Stimulated activated CD8-positive, alpha-beta memory T cell treated with anti-CD3 and anti-CD28 coated beads, Interleukin-2, amount 100 ng/mL, for 48 hours (primary cell): ENCODE measurements around the gene ZNF343.
"Not testable (repeated sequence)": the region's sequence is repeated elsewhere in the genome, so short reads cannot be mapped to it uniquely, and the experiment has no call there.

Experiments used
- DNase-seq, 2 donors: peaks; one replicate each; pipeline ENCODE4 v3.0.0-alpha.2; 2020; ENCODE audit warnings: low read depth in 2 of 2

Gene ZNF343

DNA sequence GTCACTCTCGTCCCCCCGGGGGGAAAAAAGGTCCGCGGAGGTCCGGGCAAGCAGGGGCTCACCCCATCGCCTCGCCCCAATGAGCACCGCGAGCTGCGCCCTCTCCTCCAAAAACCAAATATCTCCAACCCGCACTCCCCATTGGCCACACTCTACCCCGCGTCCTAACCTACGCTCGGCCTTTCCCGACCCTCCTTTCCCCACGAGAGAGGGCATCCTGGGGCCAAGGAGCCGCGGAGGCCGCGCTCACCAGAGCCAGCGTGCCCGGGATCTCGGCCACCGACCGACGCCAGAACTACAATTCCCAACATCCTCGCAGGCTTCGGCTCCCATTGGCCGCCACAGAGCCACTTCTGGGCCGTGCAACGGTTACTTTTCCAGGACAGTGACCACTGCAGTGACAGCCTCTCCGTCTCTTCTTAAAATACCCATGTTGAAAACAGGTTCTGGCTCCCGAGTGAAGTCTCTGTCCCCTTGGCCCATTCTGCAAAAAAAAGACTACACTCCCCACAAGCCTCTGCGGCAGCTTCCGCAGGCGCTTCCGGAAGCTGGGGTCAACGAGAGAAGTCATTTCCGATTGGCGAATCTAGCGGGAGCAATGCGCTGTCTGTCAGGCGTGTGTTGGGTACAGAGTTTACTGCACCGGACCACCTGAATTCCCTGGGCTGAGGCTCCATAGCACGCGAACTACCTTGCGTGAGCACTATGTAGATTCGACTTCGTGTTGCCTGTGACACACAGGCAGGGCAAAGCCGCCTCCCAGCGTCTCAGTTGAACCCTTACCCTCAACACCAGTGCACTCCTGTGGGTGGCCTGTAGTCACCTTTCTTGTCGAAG is at the start of gene ZNF343:
Gene ZNF343 (minus strand): TSS at position 285 of the 837 bp plus-strand sequence. CDS start 15,020 bp downstream, outside the sequence.
- DNase-seq = peak; percentile 57 to 66

DNA sequence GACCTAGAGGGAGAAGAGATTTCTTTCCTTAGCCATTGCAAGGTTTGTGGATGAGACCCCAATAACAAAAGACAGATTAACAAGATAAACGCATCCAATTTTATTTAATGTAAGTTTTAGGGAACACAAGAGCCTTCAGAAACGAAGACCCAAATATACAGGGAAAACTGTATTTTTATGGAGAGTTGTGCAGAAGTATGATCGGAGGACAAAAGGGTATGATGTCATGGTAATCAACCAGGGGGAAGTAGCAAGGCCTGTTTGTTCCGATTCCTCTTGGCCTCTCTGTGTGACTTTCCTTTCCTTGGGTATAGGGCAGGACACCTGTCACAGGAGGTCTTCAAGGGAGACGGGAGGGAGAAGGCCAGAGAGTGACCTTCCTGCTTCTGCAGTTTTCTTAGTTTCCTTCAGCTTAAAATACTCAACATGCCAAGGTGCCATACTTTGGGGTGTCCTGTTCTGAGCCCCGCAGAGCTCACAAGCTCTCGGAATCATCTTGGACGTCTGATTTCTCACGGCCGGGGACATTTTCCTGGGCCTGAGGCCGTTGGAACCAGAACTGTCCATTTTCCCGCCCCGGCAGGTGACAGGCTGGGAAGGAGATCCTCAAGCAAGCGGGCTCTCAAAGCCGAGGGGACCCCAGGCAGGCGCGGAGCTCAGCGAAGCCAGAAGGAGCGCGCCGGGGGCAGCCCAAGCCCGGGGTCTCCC is 49.3 kb upstream of the ZNF343 start:
- DNase-seq = no peak

DNA sequence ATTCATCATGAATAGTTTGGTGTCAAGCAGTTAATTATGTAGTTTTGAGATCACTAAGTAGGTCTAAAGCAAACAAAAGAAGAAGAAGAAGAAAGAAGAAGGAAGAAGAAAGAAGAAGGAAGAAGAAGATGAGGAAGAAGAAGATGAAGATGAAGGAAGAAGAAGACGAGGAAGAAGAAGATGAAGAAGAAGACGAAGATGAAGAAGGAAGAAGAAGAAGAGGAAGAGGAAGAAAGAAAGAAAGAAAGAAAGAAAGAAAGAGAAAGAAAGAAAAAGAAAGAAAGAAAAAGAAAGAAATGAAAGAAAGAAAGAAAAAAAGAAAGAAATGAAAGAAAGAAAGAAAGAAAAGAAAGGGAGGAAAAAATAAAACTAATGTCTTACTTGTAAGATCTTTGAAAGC is 36.9 kb upstream of the ZNF343 start:
- DNase-seq = no peak

DNA sequence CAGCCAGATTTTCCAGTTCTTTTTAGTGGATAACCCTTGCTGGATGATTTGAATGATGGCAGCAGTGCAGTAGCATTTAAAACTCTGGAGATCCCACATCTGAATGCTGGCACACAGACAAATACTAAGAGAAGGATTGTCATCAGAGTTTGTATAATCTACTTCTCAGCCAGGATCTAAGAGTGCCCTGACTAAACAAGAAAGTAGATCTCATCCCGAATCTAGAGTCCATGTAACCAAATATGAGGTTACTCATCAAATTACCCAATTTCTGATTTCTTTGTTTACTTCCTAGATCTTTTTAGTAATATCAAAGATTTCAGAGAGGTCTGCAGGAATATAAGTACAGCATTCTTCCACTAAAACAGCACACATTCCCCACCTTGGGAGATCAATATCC is 35.5 kb upstream of the ZNF343 start:
- no peak for DNase-seq

DNA sequence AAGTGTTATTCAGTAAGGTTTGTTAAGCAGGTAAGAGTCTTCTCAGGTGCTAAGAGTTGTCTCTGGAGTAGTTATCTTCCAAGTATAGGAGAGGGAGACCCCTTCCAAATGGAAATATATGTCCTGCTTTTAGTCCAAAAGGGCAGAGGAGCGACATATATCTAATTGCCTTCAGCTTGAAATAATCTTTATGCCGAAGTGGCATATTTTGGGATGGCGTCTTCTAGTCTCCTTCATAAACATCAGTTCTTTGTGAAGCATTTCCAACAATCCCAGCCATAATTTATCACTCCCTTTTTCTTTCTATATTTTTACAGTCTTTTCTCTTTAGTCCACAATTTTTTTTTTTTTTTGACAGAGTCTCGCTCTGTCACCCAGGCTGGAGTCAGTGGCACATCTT is 33.6 kb upstream of the ZNF343 start:
- DNase-seq = no peak

DNA sequence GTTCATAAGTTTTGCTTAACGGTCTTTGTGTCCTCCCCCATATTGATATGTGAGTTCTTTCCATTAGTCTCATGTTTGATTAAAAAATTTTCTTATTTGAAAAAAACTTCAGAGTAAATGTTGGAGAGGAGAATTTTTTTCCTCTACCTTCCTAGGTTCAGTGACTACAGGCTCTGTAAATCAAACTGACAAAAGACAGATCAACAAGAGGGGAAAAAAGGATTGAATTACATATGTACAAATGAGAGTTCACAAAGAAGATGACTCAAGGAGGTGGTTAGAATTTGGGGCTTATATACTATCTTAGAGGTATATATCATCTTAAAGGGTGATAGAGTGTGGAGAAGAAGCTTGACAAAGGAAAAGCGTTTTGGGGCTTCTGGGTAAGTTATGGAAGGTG is 33.2 kb upstream of the ZNF343 start:
- no peak for DNase-seq

DNA sequence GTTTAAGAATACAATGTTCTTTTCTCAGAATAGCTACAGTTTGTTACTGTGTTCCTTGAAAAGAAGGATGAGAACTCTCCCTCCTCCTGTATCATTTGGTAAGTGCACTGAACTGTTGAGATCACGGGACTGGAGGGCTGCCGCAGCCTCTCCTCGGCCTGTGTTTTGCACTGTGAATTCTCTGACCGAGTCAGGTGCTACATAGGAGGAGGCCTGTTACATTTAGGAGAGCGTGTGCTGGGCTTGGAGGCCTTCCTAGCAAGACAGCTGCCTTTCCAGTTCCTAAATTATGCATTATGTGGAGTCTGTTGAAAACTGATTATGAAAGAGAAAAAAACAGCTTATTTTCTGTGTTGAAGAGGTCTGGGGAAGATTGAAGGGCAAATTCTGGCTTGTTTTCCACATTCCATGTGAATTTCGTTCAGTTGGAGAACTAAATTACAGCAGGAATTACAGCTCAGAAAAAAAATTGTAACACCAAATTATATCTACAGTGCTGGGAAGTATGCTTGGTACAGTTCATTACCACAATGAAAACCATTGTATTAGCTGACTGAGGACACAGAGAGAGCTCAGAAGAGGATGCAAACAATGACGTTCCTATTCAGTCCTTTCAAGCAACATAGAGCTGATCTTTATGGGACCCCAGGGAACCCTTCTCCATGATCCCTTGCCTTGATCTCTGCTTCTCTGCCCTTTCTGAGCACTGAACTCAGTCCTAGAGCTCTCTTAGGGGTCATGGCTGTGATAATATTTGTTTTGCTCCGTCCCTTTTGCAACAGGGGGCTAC is 30.4 kb upstream of the ZNF343 start:
- no peak for DNase-seq

DNA sequence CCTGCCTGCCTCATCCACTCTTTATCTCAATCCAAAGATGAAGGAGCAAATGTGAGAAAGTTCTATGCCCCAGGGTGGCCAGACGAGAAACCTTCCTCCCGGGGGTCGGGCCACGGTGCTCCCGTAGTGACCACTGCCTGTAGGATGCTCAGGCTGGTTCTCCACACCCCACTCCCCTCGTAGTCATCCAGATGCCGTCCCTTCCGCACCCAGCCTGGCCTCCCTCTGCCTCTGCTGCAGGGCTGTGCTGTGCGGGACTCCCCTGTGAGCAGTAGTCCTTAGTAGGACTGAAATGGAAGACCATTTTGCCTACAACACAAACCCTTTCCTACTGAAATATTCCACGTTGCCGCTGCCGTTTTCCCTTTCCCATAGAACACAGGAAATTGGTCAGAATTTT is 29.6 kb upstream of the ZNF343 start:
- DNase-seq = no peak

DNA sequence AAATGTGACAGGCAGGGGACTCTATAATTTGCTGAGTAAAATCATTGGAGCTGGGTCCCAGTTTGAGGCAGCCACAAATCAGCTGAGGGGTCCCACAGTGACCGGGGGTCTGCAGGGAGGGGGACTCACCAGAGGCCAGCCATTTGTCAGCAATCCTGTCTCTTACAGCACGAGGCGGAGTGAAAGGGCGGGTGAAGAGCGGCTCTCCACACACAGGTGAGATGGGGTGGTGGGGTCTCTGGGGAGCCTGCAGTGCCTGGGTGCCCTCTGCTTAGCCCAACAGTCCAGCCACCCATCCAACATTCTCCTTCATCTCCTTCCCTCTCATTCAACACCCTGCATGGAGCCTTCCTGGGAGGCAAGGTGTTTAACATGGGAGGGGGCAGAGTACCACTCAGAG is 28.4 kb upstream of the ZNF343 start:
- no peak for DNase-seq

DNA sequence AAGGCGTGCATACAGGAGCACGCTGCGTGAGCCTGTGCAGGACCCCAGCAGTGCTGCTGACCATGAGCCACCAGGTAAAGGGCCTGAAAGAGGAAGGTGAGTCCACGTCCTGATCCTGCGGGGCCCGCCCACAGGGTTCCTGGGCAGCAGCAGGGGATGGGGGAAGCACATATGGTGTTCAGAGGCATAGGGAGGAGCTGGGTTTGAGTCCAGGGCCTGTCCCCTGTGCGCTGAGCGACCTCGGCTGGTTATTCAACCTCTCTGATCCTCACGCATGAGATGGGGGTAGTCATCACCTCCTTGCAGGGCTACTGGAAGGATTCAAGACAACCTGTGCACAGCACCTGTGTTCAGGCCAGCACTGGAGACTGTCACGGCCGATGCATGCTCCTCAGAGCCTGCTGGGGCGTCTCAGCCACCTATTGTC is 27.9 kb upstream of the ZNF343 start, which contains the start of gene TMC2:
Gene TMC2 (plus strand): TSS at position 14 of the 427 bp plus-strand sequence. CDS start 49 bp downstream, at position 63.
- no peak for DNase-seq

DNA sequence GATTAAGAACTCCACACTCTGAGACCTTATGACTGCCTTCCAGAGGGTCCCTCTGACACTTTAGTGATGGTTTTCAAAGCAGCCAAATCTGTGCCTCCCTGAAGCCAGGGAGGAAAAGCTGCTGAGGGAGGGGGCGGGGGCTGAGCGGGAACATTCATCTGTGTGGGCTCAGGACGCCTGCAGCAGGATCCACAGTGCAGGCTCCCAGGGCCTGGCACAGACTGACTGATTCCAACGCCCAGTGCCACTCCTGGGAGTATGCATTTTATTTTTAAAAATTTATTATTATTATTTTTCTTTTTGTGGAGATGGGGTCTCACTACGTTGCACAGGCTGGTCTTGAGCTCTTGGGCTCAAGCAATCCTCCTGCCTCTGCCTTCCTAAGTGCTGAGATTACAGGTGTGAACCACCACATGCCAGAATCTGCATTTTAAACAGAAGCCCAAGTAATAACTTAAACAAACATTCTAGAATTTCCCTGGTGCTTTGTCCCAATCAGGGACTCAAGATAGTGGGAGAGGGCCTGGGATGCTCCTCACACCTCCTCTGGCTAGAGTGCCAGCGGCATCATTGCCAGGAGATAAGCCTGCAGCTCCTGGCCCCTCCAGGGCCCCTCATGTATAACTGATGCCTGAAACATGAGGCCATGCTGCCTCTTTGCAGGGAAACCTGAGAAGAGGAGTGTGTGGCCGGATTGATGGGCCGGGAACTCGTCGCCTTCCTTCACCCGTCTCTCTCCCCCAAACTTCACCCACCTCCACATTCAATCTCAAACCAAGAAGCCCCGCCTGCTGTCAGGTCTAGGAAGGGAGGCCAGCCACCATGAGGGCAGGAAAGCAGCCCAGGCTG is 27.2 kb upstream of the ZNF343 start:
- no peak for DNase-seq

DNA sequence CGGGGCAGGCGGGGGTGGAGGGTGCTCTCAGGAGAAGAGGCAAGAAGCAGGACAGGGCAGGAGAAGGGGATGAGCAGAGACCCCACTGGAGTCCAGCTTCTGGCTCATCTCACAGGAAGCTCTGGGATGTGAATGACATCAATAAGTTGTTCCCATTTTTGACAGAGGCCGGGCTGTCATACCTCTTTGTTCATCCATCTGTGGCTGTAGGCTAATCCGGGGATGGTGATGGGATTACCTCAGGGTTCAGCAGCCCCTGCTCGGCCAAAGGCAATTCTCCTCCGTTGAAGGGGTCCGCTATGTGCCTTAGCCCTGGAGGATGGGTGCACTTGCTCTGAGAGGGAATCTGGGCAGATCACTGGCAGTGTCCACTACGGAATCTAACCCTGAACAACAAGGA is 24.4 kb upstream of the ZNF343 start:
- DNase-seq = no peak

DNA sequence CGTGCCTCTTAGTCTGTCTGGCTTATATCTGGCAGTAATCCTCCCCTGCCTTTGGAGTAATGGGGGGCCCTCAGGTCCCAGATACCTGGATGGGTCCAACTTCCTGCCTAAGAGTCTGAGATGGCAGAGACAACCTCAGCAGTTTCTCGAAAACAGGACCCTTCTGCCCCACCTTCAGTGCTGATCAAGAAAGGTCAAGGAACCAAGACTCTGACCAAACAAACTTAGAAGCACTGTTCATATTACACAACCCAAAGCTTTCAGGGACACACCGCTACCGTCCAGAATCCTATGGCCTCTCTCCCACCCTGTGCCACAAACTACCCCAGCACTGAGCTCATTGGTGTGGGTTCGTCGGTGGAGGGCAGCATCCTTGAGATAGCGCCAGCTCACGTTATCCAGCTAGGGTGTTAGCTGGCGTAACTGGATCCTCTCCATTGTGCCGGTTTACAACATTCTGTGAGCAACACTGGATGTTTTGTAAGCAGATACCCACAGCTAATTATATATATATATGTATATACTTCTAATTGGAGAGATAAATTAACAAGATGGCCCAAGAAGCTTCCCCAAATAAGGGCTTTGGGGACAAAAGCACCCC is 20.1 kb upstream of the ZNF343 start:
- DNase-seq = no peak

DNA sequence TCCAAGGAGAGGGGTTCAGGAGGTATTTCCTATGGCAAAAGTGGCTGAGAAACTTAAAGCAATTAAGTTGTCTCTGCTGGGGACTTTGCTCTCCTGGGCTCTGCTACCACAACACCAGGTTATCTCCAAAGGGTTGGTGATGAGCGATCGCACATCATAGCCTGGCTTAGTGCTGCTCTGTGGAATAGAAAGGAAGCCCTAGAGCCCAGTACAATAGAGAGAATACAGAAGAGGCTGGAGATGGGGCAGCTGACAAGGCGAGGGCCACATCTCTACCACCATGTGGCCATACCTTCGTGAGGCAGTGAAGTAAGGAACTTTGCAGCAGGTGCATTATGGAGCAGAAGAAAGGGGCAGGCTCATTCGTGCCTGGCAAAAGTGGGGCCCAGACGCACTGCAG is 19.0 kb upstream of the ZNF343 start:
- DNase-seq = no peak

DNA sequence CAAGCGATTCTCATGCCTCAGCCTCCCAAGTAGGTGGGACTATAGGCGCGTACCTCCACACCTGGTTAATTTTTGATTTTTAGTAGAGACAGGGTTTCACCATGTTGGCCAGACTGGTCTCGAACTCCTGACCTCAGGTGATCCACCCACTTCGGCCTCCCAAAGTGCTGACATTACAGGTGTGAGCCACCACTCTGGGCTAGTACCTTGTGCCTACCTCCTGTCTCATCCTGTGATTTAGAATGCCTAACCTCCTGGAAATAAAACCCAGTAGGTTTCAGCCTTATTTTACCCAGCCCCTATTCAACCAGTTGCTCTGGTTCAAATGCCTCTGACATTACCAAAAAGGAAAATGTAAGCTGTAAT is 17.5 kb upstream of the ZNF343 start:
- DNase-seq = not testable (repeated sequence)

DNA sequence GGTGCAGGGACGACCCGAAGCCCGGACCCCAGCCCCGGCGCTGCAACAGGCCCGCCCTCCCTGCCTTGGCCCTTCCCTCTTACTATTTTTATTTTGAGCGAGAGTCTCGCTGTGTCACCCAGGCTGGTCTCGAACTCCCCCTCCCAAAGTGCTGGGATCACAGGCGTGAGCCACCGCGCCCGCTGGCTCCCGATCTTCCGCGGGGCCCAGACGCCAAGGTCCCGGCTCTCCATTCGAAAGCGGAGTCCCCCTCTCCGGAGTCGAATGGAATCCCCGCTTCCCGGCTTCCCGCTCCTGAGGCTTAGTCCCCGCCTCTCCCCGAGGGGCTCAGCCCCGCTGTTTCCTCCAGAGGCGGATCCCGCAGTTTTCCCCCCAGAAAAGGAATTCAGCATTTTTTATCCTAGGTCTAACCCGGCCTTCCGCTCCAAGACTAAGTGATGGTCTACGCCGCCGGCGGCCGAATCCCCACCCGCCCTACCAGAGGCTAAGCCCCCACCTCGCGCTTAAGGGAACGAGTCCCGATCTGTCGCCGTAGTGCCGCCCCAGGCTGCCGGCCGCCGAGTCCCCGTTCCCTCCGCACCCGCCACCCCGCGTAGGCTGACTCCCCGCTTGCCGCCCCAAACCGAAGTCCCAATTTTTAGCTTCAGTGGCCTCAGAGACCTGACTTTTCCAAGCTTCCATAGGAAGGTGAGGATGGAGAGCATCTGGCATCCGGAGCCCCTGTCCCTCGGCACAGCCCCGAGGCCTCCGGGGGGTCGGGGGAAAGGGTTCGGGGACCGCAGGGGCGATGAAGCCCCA is 16.2 kb upstream of the ZNF343 start:
- DNase-seq = no peak

DNA sequence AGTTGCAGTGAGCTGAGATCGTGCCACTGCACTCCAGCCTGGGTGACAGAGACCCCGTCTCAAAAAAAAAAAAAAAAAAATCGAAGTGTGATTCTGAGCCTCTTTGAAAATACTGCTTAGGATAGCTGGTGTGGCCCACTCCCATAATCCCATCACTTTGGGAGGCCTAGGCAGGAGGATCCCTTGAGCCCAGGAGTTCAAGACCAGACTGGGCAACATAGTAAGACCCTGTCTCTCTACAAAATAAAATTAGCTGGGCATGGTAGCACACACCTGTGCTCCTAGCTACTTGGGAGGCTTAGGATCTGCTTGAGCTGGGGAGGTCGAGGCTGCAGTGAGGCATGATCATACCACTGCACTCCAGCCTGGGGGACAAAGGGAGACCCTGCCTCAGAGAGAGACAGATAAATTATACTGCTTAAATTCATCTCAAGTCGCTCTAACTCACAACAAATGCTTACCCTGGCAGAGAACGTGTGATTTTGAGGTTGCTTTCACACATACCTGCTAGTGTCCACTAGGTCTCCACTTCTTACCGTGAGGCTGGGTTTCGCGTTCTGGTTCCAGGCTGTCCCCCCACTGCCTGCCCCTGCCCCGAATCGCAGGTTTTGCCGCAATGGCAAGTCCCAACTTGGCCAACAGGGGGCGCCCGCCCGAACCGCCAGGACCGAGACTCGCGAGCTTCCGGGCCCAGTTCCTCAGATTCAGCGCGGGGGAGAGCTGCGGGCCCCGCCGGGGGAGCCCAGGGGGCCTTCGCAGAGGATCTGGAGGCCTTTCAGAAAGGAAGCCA is 15.4 kb upstream of the ZNF343 start:
- peak; percentile 87 to 89 for DNase-seq

DNA sequence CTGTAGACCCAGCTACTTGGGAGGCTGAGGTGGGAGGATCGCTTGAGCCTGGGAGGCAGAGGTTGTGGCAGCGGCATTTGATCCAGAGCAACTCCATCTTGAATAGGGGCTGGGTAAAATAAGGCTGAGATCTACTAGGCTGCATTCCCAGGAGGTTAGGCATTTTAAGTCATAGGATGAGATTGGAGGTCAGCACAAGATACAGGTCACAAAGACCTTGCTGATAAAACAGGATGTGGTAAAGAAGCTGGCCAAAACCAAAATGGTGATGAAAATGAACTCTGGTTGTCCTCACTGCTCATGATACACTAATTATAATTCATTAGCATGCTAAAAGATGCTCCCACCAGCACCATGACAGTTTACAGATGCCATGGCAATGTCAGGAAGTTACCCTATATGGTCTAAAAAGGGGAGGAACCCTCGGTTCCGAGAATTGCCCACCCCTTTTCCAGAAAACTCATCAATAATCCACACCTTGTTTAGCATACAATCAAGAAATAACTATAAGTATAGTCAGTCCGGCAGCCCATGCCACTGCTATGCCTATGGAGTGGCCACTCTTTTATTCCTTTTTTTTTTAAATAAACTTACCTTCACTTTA is 14.2 kb upstream of the ZNF343 start:
- DNase-seq = not testable (repeated sequence)
